ENCODE data around the gene MMP1.

DNA sequence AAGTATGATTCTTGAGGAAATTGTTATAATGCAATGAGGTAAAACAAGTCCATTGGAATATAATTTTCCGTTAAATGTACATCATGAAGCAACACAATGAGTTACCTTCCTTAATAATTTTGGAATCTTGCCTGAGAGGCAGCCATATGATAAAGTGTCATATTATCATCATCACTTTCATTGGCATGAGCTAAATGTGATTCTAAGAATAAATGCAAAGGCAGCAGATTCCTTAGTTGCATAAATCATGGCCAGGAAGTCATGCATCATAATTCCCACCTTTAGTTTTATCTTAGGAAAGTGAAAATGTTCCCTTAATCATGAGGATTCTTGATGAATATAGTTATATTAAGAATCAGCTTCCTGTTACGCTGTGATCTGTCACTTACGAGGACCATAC lies 14.2 kb upstream of the MMP1 start:
- TF ChIP-seq, protein P1, sequence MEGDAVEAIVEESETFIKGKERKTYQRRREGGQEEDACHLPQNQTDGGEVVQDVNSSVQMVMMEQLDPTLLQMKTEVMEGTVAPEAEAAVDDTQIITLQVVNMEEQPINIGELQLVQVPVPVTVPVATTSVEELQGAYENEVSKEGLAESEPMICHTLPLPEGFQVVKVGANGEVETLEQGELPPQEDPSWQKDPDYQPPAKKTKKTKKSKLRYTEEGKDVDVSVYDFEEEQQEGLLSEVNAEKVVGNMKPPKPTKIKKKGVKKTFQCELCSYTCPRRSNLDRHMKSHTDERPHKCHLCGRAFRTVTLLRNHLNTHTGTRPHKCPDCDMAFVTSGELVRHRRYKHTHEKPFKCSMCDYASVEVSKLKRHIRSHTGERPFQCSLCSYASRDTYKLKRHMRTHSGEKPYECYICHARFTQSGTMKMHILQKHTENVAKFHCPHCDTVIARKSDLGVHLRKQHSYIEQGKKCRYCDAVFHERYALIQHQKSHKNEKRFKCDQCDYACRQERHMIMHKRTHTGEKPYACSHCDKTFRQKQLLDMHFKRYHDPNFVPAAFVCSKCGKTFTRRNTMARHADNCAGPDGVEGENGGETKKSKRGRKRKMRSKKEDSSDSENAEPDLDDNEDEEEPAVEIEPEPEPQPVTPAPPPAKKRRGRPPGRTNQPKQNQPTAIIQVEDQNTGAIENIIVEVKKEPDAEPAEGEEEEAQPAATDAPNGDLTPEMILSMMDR (IDR thresholded peaks at IDR 0.05): no peak
- TF ChIP-seq POLR2A (IDR thresholded peaks at IDR 0.05): no peak

Data from esophagus squamous epithelium (tissue), 4 donors.